IMR-90 (cell line): ENCODE results near the gene CACNA1G. TPM values are rescaled to one million over a fixed set of nuclear protein-coding genes. Genes with fewer than 3 reads are reported as not detected.

Source experiments
- ATAC-seq: fragments of 200-7000 bp; cut with Tn5 transposase; 2 replicates; pipeline ENCODE4 v1.9.1; 2020; ENCODE audit warnings: low read depth, mild to moderate bottlenecking, moderate library complexity
- BruUV-seq: library from RNA; stranded (reverse); fragments of 400-500 nt; replicated peaks from 2 replicates; lab custom pipeline; 2021; lab: Mats Ljungman, UMichigan
- CTCF ChIA-PET: fragments of 300-600 bp; formaldehyde crosslinking; extraction: SDS; loops from one replicate; lab custom pipeline; 2021; ENCODE audit warnings: antibody characterized with exemption; lab: Yijun Ruan, JAX
- POLR2A ChIA-PET: fragments of 300-600 bp; sonication (Branson Sonifier 250); formaldehyde crosslinking; loops from one replicate; lab custom pipeline; 2022; ENCODE audit warnings: antibody characterized with exemption; ENCODE audit not compliant: unreplicated experiment; lab: Charles Lee
- DNase-seq: peaks from one replicate; pipeline ENCODE4 v3.0.0; 2013
- H2AFZ ChIP-seq: replicated peaks from 2 replicates; pipeline ENCODE3; 2013; ENCODE audit warnings: low read length, mild to moderate bottlenecking; ENCODE audit not compliant: poor library complexity
- H2AK5ac ChIP-seq: 2 replicates; pipeline ENCODE4 v1.6.1; 2013; ENCODE audit warnings: low read depth, low read length, inconsistent platforms
- H2AK9ac ChIP-seq: replicated peaks from 2 replicates; pipeline ENCODE3; 2013; ENCODE audit warnings: mild to moderate bottlenecking, low read depth, low read length, moderate library complexity; ENCODE audit not compliant: poor library complexity
- H2BK120ac ChIP-seq: 2 replicates; pipeline ENCODE4 v1.6.1; 2013; ENCODE audit warnings: low read depth, low read length, inconsistent platforms
- H2BK15ac ChIP-seq: 3 replicates; pipeline ENCODE4 v1.6.1; 2013; ENCODE audit warnings: low read depth, low read length, inconsistent platforms
- H2BK20ac ChIP-seq: 2 replicates; pipeline ENCODE4 v1.6.1; 2013; ENCODE audit warnings: low read depth, mild to moderate bottlenecking, inconsistent platforms, low read length, moderate library complexity
- H2BK5ac ChIP-seq: 2 replicates; pipeline ENCODE4 v1.6.1; 2013; ENCODE audit warnings: mild to moderate bottlenecking, low read depth, low read length, inconsistent platforms; ENCODE audit not compliant: poor library complexity, severe bottlenecking
- H3K14ac ChIP-seq: replicated peaks from 2 replicates; pipeline ENCODE4 v1.6.1; 2013; ENCODE audit warnings: low read depth, low read length, inconsistent platforms
- H3K18ac ChIP-seq: 2 replicates; pipeline ENCODE4 v1.6.1; 2013; ENCODE audit warnings: low read depth, low read length, control low read depth
- H3K23ac ChIP-seq: 2 replicates; pipeline ENCODE4 v1.6.1; 2013; ENCODE audit warnings: low read depth, low read length, inconsistent platforms
- H3K27ac ChIP-seq: 2 replicates; pipeline ENCODE4 v1.5.1; 2013; ENCODE audit warnings: mild to moderate bottlenecking, control low read depth, low read length; ENCODE audit not compliant: insufficient read depth
- H3K27me3 ChIP-seq: 2 replicates; pipeline ENCODE4 v1.6.1; 2013; ENCODE audit warnings: low read length; ENCODE audit not compliant: control insufficient read depth, insufficient read depth
- H3K36me3 ChIP-seq: 2 replicates; pipeline ENCODE4 v1.6.1; 2013; ENCODE audit warnings: low read length, mixed read lengths; ENCODE audit not compliant: control insufficient read depth, insufficient read depth
- H3K4ac ChIP-seq: 2 replicates; pipeline ENCODE4 v1.6.1; 2013; ENCODE audit warnings: low read depth, low read length, inconsistent platforms
- H3K4me1 ChIP-seq: 2 replicates; pipeline ENCODE4 v1.6.1; 2013; ENCODE audit warnings: low read length, mixed read lengths; ENCODE audit not compliant: control insufficient read depth, insufficient read depth
- H3K4me2 ChIP-seq: 2 replicates; pipeline ENCODE4 v1.6.1; 2013; ENCODE audit warnings: low read depth, mild to moderate bottlenecking, control low read depth, low read length, moderate library complexity
- H3K4me3 ChIP-seq: 2 replicates; pipeline ENCODE4 v1.5.1; 2013; ENCODE audit warnings: low read depth, mild to moderate bottlenecking, control low read depth, low read length, moderate library complexity; ENCODE audit not compliant: insufficient read depth
- H3K56ac ChIP-seq: 2 replicates; pipeline ENCODE4 v1.6.1; 2013; ENCODE audit warnings: low read length, inconsistent platforms; ENCODE audit not compliant: insufficient read depth; ENCODE audit errors: extremely low read depth
- H3K79me1 ChIP-seq, 2 experiments: 2 replicates each; pipeline ENCODE4 v1.6.1; 2013; ENCODE audit warnings: low read length in 2 of 2, inconsistent platforms in 1 of 2, low read depth in 1 of 2
- H3K9ac ChIP-seq: 2 replicates; pipeline ENCODE4 v1.6.1; 2013; ENCODE audit warnings: low read depth, low read length, control low read depth
- H3K9me1 ChIP-seq: 2 replicates; pipeline ENCODE4 v1.6.1; 2013; ENCODE audit warnings: low read length, inconsistent platforms; ENCODE audit not compliant: insufficient read depth
- H3K9me3 ChIP-seq: 2 replicates; pipeline ENCODE4 v1.6.1; 2013; ENCODE audit warnings: low read length; ENCODE audit not compliant: control insufficient read depth, insufficient read depth
- H4K20me1 ChIP-seq: 2 replicates; pipeline ENCODE4 v1.6.1; 2013; ENCODE audit warnings: low read length, inconsistent platforms; ENCODE audit not compliant: insufficient read depth
- H4K5ac ChIP-seq: 2 replicates; pipeline ENCODE4 v1.6.1; 2013; ENCODE audit warnings: mild to moderate bottlenecking, low read depth, low read length, control low read depth
- H4K8ac ChIP-seq, 2 experiments: 2 replicates each; pipeline ENCODE4 v1.6.1; 2013; ENCODE audit warnings: low read depth in 2 of 2, low read length in 2 of 2, control low read depth in 1 of 2, inconsistent platforms in 1 of 2
- H4K91ac ChIP-seq: 2 replicates; pipeline ENCODE4 v1.6.1; 2013; ENCODE audit warnings: low read depth, low read length, inconsistent platforms; ENCODE audit not compliant: insufficient read depth
- RCOR1 ChIP-seq: IDR thresholded peaks from 2 replicates; pipeline ENCODE4 v1.6.1; 2012; ENCODE audit warnings: mild to moderate bottlenecking, low read length, improper control_type of control experiment; ENCODE audit not compliant: insufficient replicate concordance
- WGBS, 2 experiments: methylation state at CpG; one replicate each; pipeline versions ENCODE4 v1.1.5 to v1.1.7; 2013; ENCODE audit warnings: missing lambda C conversion rate in 2 of 2; ENCODE audit not compliant: insufficient read length in 1 of 2; ENCODE audit errors: extremely low coverage in 2 of 2; 5-methylcytosine and 5-hydroxymethylcytosine counted together
- dilution Hi-C: fragments of 300-500 bp; cut with HindIII; formaldehyde crosslinking; loops from one replicate; pipeline ENCODE4 v1.14.3; 2018; ENCODE audit warnings: low sequenced_read_pairs; ENCODE audit not compliant: unreplicated experiment
- in situ Hi-C: fragments of 300-500 bp; cut with MboI; formaldehyde crosslinking; loops from 3 replicates; pipeline ENCODE4 v1.14.3; 2019; ENCODE audit warnings: low sequenced_read_pairs, inconsistent platforms, mixed read lengths
- intact Hi-C: fragments of 100-400 bp; cut with micrococcal nuclease; formaldehyde crosslinking; loops from 2 replicates; pipeline ENCODE4 v1.10.0; 2022
- polyA plus RNA-seq, 3 experiments: library from polyadenylated mRNA; depleted of rRNA; stranded (reverse); fragments of >200 nt; gene quantifications; 2 replicates each; pipeline ENCODE4 v1.2.3, GENCODE V29; 2012; ENCODE audit warnings: low replicate concordance in 1 of 3
- total RNA-seq: library from RNA; depleted of rRNA; stranded (reverse); fragments of >200 nt; gene quantifications from 2 replicates; pipeline ENCODE4 v1.2.3, GENCODE V29; 2012
- TF ChIP-seq, protein P1 (sequence below): fragments of 150-350 bp; IDR thresholded peaks from 2 replicates; pipeline ENCODE4 v1.6.1; 2017; ENCODE audit warnings: mild to moderate bottlenecking, antibody characterized with exemption, low read length, low read depth

The CACNA1G gene
- total and polyA plus RNA-seq, 2 of the 4 experiments (the other 2 are of a cell fraction) = under 0.01 to 0.03 TPM

- POLR2A ChIA-PET = no interaction called here
- in situ Hi-C loops = no loop called here
Measured at GRCh38 chr17:50551884-50552283, 8.6 kb upstream of the CACNA1G start.

More at GRCh38 chr17:50551884-50552283, 8.6 kb upstream of the CACNA1G start:
- no peak overlapping the region for H3K56ac ChIP-seq
- H3K9me1 ChIP-seq = peaks cover 5% of the 10 kb centered on the region
- H2AFZ ChIP-seq = no peak overlapping the region
- no peak overlapping the region for H4K91ac ChIP-seq
- H4K5ac ChIP-seq = no peak overlapping the region
- H3K27me3 ChIP-seq = no peaks in the 10 kb centered on the region; the same call in 1 of the 2 replicates
- no peak overlapping the region for H2BK15ac ChIP-seq
- H2BK5ac ChIP-seq = no peak overlapping the region
- CTCF ChIA-PET = interaction anchor here (1.5 to 1.9 kb wide), 2 partner anchors 72 to 153 kb away, joined by 7 to 8 read pairs; no protein-coding TSS in a partner anchor
- H3K4me3 ChIP-seq = no peak overlapping the region
- H4K20me1 ChIP-seq = 0 out of 2 replicates have a peak, but pooled peaks cover 8% of the 10 kb centered on the region
- intact Hi-C loops = loop anchor here (1.0 to 2.0 kb wide), 3 partner anchors 74 to 143 kb away; partner anchors contain the start of gene ABCC3
- H3K9me3 ChIP-seq = no peaks in the 10 kb centered on the region
- dilution Hi-C loops = no loop called here
- peaks cover 0 to 11% of the 10 kb centered on the region in 2 experiments; a peak in 2 of 4 replicates for H3K79me1 ChIP-seq
- H3K4me2 ChIP-seq = no peak overlapping the region
- H2BK20ac ChIP-seq = no peak overlapping the region
- H3K18ac ChIP-seq = no peak overlapping the region
- no peak overlapping the region for H3K9ac ChIP-seq
- H2AK5ac ChIP-seq = no peak overlapping the region
- WGBS, 2 experiments = 100% methylated on average over 2 of the region's 12 CpGs; no CpG with 5 or more reads in 1 of the 2 experiments
- no peak overlapping the region for H2BK120ac ChIP-seq
- TF ChIP-seq RCOR1 = no peak
- TF ChIP-seq, protein P1, sequence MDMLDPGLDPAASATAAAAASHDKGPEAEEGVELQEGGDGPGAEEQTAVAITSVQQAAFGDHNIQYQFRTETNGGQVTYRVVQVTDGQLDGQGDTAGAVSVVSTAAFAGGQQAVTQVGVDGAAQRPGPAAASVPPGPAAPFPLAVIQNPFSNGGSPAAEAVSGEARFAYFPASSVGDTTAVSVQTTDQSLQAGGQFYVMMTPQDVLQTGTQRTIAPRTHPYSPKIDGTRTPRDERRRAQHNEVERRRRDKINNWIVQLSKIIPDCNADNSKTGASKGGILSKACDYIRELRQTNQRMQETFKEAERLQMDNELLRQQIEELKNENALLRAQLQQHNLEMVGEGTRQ = no peak
- BruUV-seq = no TSS peak
- H3K4ac ChIP-seq = no peak overlapping the region
- no peak overlapping the region for H3K27ac ChIP-seq
- no peak overlapping the region for H4K8ac ChIP-seq
- H3K36me3 ChIP-seq = peaks cover 24% of the 10 kb centered on the region; the same call in 1 of the 2 replicates
- no peak overlapping the region for H3K23ac ChIP-seq
- ATAC-seq (no peak), DNase-seq (no peak)
- H3K4me1 ChIP-seq = peaks cover 5% of the 10 kb centered on the region
- no peak overlapping the region for H2AK9ac ChIP-seq
- H3K14ac ChIP-seq = no peak overlapping the region
